NCI-H526 (cell line): Measurements from ENCODE around the gene EFCAB6.

Experiments
- DNase-seq, 2 experiments: peaks; one replicate each; lab custom pipeline; 2025; lab: John Stamatoyannopoulos, UW

Gene EFCAB6

DNA sequence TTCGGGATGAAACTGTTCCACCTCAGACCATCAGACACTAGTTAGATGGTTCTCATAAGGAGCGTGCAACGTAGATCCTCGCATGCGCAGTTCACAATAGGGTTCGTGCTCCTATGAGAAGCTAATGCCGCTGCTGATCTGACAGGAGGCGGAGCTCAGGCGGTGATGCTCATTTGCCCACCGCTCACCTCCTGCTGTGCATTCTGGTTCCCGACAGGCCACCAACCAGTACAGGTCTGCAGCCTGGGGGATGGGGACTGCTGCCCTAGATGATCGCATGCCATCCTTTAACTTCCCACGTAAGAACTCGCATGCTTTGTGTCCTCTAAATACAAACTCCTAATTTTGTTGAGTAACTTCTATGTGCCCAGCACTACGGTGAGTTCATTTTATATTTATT lies 62.6 kb downstream of the EFCAB6 start:
- DNase-seq, result no peak

- no peak for DNase-seq
Observed at GRCh38 chr22:43747877-43748276, 64.2 kb downstream of the EFCAB6 start.

DNA sequence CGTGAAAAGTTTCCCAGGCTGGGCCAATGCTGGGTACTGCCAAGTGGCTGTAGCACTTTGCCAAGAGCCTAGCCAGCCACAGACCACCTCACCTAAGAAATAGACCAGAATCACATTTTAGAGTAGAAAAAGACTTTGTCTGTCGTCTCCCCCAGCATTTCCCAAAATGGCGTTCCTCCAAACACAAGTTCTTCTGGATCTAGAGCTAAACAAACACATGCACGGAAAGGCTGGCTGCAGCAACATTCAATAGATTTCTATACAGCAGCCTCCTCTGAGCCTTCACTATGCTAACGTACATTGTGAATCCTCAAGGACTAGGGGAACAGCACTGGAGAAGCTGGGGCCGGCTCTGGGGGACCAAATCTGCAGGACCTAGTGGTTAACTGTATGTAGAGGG lies 65.0 kb downstream of the EFCAB6 start:
- DNase-seq, result no peak

- no peak for DNase-seq
Observed at GRCh38 chr22:43745783-43746356, 66.2 kb downstream of the EFCAB6 start.

- DNase-seq, result no peak
Observed at GRCh38 chr22:43745411-43745770, 66.7 kb downstream of the EFCAB6 start.

- no peak for DNase-seq
Observed at GRCh38 chr22:43744700-43745410, 67.2 kb downstream of the EFCAB6 start.

GRCh38 chr22:43743929-43744643 lies 68.0 kb downstream of the EFCAB6 start:
- no peak for DNase-seq

DNA sequence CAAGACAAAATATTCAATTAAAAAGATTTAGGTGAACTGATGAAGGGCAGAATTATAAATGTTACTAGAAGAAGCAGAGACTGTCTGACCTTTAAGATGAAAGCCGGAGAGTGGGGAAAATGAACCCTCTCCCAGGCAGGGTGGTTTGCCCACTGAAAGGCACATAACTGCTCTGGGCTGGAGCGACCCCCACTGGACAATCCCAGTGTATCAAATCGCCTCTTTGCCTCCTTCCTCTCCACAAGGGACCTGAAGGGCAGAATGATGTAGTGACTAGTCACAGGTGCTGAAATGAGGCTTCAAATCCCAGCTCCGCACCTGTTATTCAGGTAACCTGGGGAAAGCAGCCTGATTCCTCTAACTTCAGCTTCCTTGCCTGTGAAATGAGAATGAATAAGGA lies 69.0 kb downstream of the EFCAB6 start:
- peak; percentile 44 to 52 for DNase-seq

DNA sequence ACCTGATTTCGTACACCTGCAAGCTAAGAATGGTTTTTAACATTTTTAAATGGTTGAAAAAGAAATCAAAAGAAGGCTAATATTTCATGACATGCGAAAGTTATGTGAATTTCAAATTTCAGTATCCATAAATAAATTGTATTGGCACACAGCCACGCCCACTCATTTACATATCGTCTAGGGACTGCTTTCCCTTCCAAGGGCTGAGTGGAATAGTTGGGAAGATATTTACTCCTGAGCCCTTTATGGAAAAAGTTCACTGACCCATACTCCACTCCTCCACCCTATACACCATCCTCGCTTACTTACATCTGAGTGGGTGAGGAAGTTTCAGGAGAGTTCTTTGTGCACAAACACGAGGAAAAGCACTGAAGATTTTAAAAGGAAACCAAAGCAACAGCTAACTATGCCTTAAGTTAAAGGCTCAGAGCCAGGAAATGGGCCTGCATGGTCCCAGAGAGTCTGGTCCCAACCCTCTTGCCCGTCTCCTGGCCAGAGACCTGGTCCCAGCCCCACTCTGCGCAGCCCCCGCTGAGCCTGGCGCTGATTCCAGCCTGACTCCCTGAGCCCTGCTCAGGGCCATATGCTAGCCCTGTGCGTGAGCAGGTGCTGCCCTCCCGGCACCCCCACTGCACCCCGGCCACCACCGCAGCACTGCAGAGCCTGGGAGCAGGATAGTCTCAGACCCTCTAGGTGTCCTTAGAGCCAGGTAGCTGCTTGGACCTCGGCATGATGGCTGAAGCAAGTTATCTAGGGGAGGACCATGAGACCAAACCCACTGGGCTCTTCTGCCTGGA lies 69.8 kb downstream of the EFCAB6 start:
- peak in 1 of 2 experiments; percentile 14 for DNase-seq

- DNase-seq, result no peak
Observed at GRCh38 chr22:43740587-43741270, 71.4 kb downstream of the EFCAB6 start.

DNA sequence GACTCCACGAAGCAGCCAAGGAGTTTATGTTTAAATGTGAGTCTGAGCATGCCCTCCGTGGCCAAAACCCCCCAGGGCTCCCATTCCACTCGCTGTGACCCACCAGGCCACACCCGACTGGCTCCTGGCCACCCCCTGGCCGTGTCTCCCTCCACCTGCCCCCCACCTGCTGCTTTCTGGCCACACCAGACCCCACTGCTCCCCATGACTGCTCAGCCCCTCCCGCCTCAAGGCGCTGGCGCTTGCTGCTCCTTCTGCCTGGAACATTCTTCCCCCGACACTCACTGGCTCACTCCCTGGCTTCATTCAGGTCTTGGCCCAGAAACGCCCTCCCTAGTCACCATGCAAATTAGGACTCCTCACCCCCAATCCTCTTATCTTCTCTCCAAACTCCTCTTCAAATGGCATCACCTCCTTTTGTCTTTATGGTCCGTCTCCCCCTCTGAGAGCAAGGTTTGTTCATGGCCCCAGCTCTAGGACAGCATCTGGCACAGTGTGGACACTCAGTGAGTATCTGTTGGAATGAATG lies 72.2 kb downstream of the EFCAB6 start:
- no peak for DNase-seq

DNA sequence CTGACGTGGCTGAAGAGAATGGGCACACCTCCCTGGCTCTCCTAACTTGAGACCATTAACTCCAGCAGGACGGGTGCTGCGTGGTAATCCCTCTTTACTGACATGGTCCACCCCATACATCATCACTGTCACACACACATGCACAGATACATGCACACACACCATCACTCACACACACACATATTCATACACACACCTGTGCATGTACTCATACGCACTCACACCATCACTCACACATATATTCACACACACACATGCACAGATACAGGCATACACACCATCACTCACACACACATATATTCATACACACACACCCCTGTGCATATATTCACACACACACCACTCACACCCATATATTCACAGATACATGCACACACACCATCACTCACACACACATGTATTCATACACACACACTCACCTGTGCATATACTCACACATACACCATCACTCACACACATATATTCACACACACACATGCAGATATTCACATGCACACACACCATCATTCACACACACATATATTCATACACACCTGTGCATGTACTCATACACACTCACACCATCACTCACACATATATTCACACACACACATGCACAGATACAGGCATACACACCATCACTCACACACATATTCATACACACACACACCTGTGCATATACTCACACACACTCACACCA lies 74.8 kb downstream of the EFCAB6 start:
- DNase-seq, result no peak

DNA sequence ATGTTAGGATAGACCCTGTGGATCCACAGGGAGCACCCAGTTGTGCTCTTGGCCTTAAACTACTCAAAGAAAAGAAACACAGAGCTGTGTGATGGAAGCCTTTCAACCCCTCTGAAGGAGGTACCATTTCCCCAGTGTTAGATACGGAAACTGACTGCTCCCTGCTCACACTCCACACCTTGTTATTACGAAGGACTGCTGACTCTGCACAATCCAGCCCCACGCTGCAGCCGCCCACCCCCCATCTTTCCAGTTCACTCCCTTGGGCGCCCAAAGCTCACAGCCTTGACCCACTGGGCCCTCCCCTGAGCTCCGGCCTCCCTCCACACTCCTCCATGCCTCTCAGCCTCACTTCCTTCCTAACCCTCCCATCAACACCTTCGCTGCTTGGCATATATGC lies 75.5 kb downstream of the EFCAB6 start:
- DNase-seq, result no peak

GRCh38 chr22:43734370-43735150 lies 77.5 kb downstream of the EFCAB6 start:
- DNase-seq, result no peak

GRCh38 chr22:43733138-43733537 lies 79.0 kb downstream of the EFCAB6 start:
- peak in 1 of 2 experiments; percentile 49 for DNase-seq

- peak; percentile 63 to 79 for DNase-seq
Observed at GRCh38 chr22:43731988-43732387, 80.1 kb downstream of the EFCAB6 start.

DNA sequence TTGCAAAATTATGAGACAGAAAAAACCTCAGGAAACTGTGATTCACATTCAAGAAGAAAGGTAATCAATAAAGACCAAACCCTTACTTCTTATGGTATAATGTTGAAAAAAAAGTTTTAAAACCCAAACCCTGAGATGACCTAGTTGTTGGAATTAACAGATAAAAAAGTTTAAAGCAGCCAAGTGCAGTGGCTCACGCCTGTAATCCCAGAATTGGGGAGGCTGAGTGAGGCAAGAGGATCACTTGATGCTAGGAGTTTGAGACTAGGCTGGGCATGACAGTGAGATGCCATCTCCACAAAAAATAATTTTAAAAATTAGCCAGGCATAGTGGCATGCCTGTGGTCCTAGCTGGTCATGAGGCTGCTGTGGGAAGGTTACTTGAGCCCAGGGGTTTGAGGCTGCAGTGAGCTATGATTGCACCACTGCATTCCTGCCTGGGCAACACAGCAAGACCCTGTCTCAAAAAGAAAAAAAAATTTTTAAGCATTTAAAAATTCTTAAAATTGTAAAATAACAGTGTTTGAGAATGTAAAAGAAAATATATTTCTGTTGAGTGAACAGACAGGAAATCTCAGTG lies 85.1 kb downstream of the EFCAB6 start:
- DNase-seq, result no peak

DNA sequence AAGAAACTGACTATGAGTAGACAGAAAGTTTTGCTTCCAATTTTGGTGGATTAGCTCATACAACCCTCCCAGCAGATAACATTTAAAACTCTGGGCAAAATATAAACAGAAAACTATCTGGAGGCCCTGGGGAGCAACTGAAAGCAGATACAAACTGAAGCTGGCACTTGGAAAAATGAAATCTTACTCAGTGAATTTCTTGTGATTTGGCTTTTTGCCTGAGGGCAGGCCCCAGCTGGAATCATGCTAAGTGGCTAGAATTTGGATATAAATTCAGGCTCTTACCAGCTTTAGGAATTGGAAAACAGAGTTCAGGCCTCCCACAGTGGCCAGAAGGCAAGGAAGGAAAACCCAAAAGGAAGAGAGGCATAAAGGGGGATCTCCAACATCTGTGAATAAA lies 85.8 kb downstream of the EFCAB6 start:
- no peak for DNase-seq

DNA sequence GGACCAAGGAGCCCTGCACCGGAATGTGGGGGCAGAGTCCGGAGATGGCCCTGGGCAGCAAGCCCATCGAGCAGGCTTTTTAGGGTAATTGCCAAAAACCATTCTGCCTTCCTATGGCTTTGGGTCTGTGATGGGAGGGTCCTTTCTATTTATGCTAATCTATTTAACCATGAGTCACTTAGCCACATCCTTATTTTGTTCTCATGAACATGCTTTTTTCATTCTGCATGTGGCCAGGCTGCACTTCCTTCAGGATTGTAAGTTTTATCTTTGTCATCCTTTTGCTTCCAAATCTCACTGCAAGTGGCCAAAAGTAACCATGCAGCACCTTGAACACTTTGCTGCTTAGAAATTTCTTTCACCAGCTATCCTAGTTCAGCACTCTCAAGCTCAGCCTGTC lies 88.3 kb downstream of the EFCAB6 start:
- no peak for DNase-seq

DNA sequence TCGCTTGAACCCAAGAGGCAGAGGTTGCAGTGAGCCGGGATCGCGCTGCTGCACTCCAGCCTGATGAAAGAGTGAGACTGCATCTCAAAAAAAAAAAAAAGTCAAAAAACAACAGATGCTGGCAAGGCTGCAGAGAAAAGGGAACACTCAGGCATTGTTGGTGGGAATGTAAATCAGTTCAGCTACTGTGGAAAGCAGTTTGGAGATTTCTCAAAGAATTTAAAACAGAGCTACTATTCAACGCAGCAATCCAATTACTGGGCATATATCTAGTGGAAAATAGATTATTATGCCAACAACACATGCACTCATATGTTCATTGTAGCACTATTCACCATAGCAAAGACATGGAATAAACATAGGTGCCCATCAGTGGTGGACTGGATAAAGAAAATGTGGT lies 89.7 kb downstream of the EFCAB6 start:
- DNase-seq, result no peak
